Stimulated activated naive CD8-positive, alpha-beta T cell treated with anti-CD3 and anti-CD28 coated beads, Interleukin-15, amount 100 ng/mL, for 72 hours (primary cell): ENCODE results near the gene ZNF865.
A peak's percentile ranks its signal among the peaks of the same experiment; 100 is the strongest.
"Not testable (repeated sequence)": the region's sequence is repeated elsewhere in the genome, so short reads cannot be mapped to it uniquely, and the experiment has no call there.

Experiments
- ATAC-seq: fragments of 150-1000 bp; cut with Tn5 transposase; 2 replicates; pipeline ENCODE4 v1.10.0; 2021; ENCODE audit warnings: mild to moderate bottlenecking, moderate library complexity
- DNase-seq, 2 donors: peaks; one replicate each; pipeline ENCODE4 v3.0.0; 2021 to 2022
- H3K27ac Mint-ChIP-seq, 2 donors: one replicate each; pipeline ENCODE4 v1.8.0; 2022; ENCODE audit warnings: mild to moderate bottlenecking in 2 of 2, mixed read lengths in 2 of 2, moderate library complexity in 2 of 2
- H3K27me3 Mint-ChIP-seq: one replicate; pipeline ENCODE4 v1.8.0; 2022; ENCODE audit warnings: mixed read lengths
- H3K4me1 Mint-ChIP-seq: one replicate; pipeline ENCODE4 v1.8.0; 2022; ENCODE audit warnings: mild to moderate bottlenecking, mixed read lengths
- H3K4me3 Mint-ChIP-seq, 2 donors: one replicate each; pipeline ENCODE4 v1.8.0; 2022; ENCODE audit warnings: mild to moderate bottlenecking in 2 of 2, mixed read lengths in 2 of 2, moderate library complexity in 1 of 2
- H3K9me3 Mint-ChIP-seq, 2 donors: one replicate each; pipeline ENCODE4 v1.8.0; 2022; ENCODE audit warnings: mixed read lengths in 2 of 2

Gene ZNF865

DNA sequence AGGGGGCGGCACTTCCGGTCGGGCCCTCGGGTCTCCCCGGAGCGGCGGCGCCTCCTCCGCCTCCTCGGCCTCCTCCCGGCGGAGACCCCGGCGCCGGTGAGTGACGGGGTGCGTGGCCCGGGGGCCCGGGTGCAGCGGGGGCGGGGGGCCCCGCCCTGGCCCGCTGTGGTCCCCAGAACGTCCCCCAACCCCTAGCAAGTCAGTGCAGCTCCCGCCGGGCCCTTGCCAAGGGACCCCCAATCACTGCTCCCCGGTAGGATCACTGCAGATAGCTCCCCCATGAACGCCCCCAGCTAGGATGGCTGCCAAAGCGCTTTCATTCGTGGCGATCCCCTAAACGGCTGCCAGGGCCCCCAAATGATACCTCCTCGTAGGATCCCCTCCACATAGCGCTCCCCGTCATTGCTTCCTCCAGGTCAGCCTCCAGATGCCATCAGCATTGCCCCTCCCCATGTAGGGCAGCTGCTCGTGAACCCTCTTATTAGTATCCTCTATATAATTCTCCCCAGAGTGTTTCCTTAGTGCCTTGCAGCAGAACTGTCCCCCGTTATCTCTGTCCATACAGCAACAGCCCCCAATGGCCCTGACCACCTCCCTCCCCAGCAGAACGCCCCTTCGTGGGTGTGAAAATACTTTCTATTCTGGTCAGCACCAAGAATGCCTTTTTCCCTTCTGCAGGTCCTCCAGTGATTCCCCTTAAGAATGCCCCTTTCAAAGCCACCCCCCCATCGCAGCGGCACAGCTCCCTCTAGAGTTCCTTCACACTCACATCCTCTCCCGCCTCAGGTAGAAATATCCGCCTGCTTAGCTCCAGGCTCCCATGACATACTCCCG is at the start of gene ZNF865:
Gene ZNF865 (plus strand): TSS at position 11 of the 834 bp plus-strand sequence. CDS start 7,972 bp downstream, outside the sequence.
- peak; percentile 55 for ATAC-seq
- DNase-seq, result peak; percentile 62 to 78
- H3K4me1 Mint-ChIP-seq, result peaks cover 70% of the 10 kb centered on the region

DNA sequence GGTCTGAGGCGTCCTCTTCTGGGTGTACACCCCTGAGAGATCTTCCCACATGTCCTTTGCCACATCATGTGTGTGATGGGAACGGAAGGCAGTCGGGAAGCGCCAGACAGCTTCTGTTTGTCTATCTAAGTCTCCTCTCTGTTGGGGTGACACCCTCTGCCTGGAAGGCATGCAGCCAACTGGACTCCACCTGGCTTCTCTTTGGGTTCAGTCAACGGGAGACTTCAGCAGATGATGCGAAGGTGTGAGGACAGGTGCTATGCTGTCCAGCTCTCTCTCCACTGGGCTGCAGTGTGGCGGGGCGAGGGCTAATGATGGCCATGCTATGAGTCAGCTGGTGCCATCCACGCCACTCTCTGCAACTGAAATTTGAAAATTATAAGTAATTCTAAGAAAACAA is 45.8 kb upstream of the ZNF865 start:
- DNase-seq, result no peak
- Mint-ChIP-seq H3K9me3 (no peaks in the 10 kb centered on the region), H3K27ac (no peak overlapping the region)

More for the DNA sequence above, at the start of gene ZNF865:
- Mint-ChIP-seq H3K4me3 (peak within 1 kb of the TSS; percentile 95 to 98), H3K27me3 (no peaks in the 10 kb centered on the region), H3K9me3 (no peaks in the 10 kb centered on the region), H3K27ac (peak within 1 kb of the TSS; percentile 95 to 96)

DNA sequence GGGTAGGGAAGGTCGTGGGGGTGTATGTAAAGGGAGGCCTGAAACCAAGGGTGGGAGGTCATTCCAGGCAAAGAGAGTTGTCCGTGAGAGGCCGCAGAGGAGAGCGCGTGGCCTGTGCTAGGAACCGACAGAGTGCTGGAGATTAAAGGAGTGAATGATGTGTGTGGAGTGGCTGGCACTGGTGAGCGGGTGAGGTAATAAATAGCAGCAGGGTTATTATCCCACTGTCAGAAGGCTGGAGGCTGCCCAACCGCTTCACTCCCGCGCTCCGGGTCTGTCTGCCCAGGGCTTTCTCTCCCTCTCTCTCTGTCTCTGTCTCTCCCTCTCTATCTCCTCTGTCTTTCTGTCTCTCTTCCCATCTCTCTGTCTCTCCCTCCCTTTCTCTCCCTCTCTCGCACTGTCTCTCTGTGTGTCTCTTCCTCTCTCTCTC is 42.2 kb upstream of the ZNF865 start:
- Mint-ChIP-seq H3K4me1 (no peaks in the 10 kb centered on the region), H3K27ac (no peak overlapping the region), H3K4me3 (no peak overlapping the region), H3K9me3 (no peaks in the 10 kb centered on the region), H3K27me3 (peaks cover 13% of the 10 kb centered on the region)
- DNase-seq (no peak), ATAC-seq (no peak)

More for the DNA sequence above, 45.8 kb upstream of the ZNF865 start:
- ATAC-seq, result no peak
- H3K4me1 Mint-ChIP-seq, result no peaks in the 10 kb centered on the region
- H3K4me3 Mint-ChIP-seq, result no peak overlapping the region
- H3K27me3 Mint-ChIP-seq, result peaks cover 11% of the 10 kb centered on the region

DNA sequence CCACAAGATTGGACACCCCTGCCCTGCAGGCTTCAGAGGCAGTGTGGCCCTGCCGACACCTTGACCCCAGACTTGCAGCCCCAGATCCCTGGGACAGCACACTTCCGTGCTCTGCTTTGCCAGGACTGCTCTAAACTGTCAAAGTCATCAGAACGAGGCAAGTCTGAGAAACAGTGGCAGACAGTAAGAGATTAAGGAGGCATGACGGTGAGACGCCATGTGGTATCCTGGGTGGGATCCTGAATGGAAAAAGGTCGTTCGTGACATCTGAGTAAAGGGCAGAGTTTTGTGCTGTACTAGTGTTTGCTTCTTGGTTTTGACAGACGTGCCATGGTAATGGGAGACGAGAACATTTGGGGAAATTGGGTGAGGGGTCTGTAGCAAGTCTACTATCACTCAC is 38.6 kb upstream of the ZNF865 start:
- ATAC-seq (no peak), DNase-seq (no peak)
- Mint-ChIP-seq H3K4me1 (no peaks in the 10 kb centered on the region), H3K27me3 (peaks cover 5% of the 10 kb centered on the region), H3K4me3 (no peak overlapping the region), H3K27ac (no peak overlapping the region), H3K9me3 (no peaks in the 10 kb centered on the region)

DNA sequence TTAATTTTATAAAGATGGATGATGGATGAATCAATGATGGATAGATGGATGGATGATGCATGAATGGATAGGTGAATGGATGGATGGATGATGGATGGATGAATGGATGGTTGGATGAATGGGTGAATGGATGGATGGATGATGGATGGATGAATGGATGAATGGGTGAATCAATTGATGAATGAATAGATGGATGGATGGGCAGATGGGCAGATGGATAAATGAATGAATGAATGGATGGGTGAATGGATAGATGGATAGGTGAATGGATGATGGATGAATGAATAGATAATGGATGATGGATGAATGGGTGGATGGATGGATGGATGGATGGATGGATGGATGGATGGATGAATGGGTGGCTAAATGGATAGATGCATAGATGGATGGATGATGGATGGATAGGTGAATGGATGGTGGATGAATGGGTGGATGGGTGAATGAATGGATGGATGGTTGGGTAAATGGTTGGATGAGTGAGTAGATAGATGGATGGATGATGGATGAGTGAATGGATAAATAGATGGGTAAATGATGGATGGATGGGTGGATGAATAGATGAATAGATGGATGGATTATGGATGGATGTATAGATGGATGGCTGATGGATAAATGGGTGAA is 37.6 kb upstream of the ZNF865 start:
- Mint-ChIP-seq H3K9me3 (no peaks in the 10 kb centered on the region), H3K27ac (no peak overlapping the region), H3K4me3 (no peak overlapping the region), H3K27me3 (peaks cover 5% of the 10 kb centered on the region), H3K4me1 (no peaks in the 10 kb centered on the region)
- ATAC-seq (no peak), DNase-seq (no peak)

DNA sequence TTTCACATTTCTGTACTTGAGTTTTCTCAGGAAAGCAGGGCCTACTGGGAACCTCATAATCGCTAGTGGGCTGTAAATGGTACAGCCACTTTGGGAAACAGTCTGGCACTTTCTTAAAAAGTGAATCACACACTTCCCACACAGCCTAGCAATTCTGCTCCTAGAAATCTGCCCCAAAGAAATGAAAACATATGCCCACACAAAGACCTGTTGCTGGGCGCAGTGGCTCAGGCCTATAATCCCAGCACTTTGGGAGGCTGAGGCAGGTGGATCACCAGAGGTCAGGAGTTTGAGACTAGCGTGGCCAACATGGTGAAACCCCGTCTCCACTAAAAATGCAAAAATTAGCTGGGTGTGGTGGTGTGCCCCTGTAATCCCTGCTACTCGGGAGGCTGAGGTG is 36.0 kb upstream of the ZNF865 start:
- DNase-seq, H3K4me3 Mint-ChIP-seq, H3K9me3 Mint-ChIP-seq, H3K4me1 Mint-ChIP-seq, H3K27me3 Mint-ChIP-seq, ATAC-seq, H3K27ac Mint-ChIP-seq: not testable (repeated sequence)

DNA sequence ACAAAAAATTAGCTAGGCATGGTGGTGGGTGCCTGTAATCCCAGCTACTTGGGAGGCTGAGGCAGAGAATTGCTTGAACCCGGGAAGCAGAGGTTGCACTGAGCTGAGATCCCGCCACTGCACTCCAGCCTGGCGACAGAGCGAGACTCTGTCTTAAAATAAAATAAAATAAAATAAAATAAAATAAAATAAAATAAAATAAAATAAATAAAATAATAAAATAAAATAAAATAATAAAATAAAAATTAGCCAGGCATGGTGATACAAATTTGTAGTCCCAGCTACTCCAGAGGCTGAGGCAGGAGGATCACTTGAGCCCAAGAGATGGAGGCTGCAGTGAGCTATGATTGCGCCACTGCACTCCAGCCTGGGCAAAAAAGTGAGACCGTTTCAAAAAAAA is 31.5 kb upstream of the ZNF865 start:
- not testable (repeated sequence) for DNase-seq, H3K27ac Mint-ChIP-seq, H3K9me3 Mint-ChIP-seq, ATAC-seq, H3K27me3 Mint-ChIP-seq, H3K4me1 Mint-ChIP-seq, H3K4me3 Mint-ChIP-seq

DNA sequence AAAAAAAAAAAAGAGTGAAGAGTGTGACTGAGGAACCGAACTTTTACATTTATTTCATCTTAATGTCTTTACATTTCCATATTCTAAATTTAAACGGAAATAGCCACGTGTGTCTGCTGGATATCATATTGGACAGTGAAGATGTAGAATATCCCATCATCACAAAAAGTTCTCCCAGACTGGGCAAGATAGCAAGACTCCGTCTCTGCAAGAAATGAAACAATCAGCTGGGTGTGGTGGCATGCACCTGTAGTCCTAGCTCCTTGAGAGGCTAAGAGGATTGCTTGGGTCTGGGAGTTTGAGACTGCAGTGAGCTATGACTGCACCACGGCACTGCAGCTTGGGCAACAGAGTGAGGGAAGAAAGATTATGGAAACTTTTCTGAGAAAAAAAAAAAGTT is 28.7 kb upstream of the ZNF865 start:
- no peaks in the 10 kb centered on the region for H3K9me3 Mint-ChIP-seq
- DNase-seq (no peak), ATAC-seq (no peak)
- H3K4me1 Mint-ChIP-seq, result peaks cover 16% of the 10 kb centered on the region
- H3K27ac Mint-ChIP-seq, result no peak overlapping the region
- no peak overlapping the region for H3K4me3 Mint-ChIP-seq
- no peaks in the 10 kb centered on the region for H3K27me3 Mint-ChIP-seq

DNA sequence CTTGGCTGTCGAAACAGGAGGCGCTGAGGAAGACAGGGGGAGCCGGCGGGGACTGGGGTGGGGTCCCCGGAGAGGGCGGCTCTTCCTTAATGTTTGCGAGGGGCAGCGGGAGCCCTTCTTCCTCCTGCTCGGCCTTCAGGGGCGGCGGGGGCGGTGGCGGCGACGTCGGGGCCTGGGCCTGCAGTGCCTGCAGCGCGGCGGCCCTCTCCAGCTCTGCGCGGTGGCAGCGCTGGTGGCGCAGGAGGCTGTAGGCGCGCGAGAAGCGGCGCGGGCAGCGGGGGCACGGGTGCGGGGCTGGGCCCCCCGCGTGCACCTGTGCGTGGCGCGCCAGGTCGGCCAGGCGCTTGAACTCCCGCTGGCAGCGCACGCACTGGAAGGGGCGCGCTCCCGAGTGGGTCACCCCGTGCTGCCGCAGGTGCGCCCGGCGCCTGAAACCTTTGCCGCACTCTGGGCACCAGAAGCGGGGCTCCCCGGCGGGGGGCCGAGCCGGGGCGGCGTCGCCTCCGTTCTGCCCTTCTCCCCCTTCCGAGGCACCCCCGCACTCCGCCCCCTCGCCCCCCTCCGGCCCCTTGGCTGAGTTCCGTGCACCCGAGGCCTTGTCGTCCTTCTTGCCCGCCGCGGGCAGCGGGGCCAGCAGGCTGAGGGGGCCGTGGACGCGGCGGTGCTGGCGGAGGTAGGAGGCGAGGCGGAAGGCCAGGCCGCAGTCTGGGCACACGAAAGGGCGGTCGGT is 27.3 kb upstream of the ZNF865 start:
- H3K9me3 Mint-ChIP-seq, result no peaks in the 10 kb centered on the region
- DNase-seq, result no peak
- H3K4me3 Mint-ChIP-seq, result no peak overlapping the region
- no peaks in the 10 kb centered on the region for H3K27me3 Mint-ChIP-seq
- ATAC-seq, result peak; percentile 24
- no peak overlapping the region for H3K27ac Mint-ChIP-seq
- peaks cover 22% of the 10 kb centered on the region for H3K4me1 Mint-ChIP-seq

DNA sequence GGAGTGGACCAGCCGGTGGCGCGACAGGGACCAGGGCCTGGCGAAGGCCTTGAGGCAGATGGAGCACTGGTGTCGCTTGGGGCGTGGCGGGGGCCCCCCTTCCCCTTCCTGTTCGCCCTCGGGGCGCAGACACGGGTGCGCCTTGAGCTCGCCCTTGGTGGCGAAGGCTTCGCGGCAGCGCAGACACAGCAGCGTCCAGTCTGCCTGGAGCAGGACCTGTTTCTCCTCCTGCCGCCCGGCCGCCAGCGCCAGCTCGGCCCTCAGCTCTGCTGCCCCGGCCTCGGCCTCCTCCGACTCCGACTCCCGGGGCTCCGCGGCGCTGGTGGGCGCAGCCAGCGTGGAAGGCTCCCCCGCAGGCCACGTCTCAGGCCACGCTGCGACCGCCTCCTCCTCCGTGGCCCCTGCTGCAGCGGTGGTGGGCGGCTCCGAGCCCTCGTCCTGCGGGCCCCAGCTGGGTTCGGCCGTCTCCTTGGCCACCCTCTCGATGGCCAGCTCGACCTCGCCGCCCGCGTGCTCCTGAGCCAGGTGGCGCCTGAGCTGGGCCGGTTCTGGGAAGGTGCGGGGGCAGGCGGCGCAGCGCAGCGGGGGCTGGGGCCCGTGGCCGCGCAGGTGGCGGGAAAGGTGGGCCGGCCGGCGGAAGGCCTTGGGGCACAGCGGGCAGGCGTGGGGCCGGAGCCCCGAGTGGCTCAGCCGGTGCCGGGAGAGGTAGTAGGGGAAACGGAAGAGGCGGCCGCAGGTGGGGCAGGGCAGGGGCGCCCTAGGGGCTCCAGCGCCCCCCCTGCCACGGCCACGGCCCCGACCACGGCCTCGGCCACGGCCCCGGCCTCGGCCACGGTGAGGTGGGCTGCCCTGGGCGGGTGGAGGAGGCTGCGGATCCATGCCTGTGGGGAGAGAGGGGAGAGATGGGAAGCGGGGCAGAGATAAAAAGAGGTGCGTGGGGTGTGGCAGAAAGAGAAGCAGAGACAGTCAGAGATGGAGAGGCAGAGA is 26.4 kb upstream of the ZNF865 start:
- peak; percentile 21 for ATAC-seq
- Mint-ChIP-seq H3K4me3 (peak overlapping the region; percentile 80 to 93), H3K27me3 (no peaks in the 10 kb centered on the region), H3K4me1 (peaks cover 22% of the 10 kb centered on the region), H3K27ac (no peak overlapping the region), H3K9me3 (no peaks in the 10 kb centered on the region)
- DNase-seq, result no peak

DNA sequence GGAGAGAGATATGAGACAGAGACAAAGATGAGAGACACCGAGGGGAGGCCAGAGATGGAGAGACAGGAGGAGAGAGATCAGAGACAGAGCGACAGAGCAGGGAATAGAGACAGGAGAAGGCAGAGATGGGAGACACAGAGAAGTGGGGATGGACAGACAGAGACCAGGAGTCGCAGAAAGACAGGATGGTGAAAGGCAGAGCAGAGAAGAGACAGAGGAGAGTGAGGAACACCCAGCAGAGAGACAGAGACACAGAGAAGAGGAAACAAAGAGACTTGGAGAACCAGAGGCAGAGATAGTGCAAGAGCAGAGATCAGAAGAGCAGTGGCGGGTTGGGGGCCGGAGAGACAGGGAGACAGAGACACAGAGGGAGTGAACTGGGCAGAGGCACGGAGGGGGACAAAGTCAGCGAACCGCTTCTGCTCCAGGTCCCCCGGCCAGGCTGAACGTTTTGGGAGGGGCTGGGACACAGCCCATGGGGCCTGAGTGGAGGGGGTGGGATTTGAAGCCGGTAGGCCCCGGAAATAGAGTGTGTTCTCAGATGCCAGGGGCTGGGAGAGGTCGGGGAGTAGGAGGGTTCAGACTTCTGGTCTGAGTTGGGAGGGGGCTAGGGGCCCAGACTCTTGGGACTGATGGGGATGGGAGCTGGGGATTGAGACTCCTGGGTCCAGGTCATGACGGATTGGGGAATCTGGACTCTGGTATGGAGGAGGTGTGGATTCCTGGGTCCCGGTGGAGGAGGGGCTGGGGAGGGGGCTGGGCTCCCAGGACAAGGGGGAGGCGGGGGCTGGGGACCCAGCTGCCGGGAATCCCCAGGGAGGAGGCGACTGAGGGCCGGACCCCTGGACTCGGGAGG is 25.5 kb upstream of the ZNF865 start:
- peak; percentile 13 for ATAC-seq
- H3K27me3 Mint-ChIP-seq, result no peaks in the 10 kb centered on the region
- no peak for DNase-seq
- H3K9me3 Mint-ChIP-seq, result no peaks in the 10 kb centered on the region
- peaks cover 28% of the 10 kb centered on the region for H3K4me1 Mint-ChIP-seq
- H3K27ac Mint-ChIP-seq, result peak overlapping the region; percentile 21 to 93
- peak overlapping the region; percentile 80 to 93 for H3K4me3 Mint-ChIP-seq

DNA sequence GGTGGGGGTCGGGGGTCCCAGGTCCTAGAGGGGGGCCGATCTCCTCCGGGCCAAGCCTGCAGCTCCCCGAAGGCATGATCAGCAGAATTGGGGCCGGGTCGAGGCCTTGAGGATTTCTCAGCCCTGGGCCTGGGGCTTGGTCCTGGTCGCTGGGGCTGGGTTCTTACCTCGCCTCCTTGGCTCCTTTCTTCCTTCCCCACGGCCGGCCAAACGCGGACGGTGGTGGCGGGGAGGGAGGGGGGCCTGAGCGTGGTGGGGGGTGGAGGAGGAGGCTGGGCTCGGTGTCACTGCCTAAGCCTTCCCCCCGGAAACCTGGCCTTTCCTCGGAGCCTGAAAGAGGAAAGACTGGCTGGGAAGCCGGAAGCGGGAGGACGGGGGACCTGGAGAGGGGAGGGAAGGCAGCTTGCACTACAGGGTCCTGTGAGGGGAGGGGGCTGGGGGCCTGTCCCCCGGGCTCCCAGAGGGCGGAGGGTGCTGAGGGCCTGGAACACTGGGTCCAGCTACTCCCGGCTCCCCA is 24.8 kb upstream of the ZNF865 start, which contains the start of gene ZNF579:
Gene ZNF579 (minus strand): TSS at position 221 of the 517 bp plus-strand sequence. CDS start 1,209 bp downstream, outside the sequence.
- no peaks in the 10 kb centered on the region for H3K27me3 Mint-ChIP-seq
- peak within 1 kb of the TSS; percentile 80 to 93 for H3K4me3 Mint-ChIP-seq
- peak; percentile 73 to 83 for DNase-seq
- ATAC-seq, result peak; percentile 74
- H3K4me1 Mint-ChIP-seq, result peaks cover 35% of the 10 kb centered on the region
- H3K27ac Mint-ChIP-seq, result peak within 1 kb of the TSS; percentile 77 to 93
- no peaks in the 10 kb centered on the region for H3K9me3 Mint-ChIP-seq

DNA sequence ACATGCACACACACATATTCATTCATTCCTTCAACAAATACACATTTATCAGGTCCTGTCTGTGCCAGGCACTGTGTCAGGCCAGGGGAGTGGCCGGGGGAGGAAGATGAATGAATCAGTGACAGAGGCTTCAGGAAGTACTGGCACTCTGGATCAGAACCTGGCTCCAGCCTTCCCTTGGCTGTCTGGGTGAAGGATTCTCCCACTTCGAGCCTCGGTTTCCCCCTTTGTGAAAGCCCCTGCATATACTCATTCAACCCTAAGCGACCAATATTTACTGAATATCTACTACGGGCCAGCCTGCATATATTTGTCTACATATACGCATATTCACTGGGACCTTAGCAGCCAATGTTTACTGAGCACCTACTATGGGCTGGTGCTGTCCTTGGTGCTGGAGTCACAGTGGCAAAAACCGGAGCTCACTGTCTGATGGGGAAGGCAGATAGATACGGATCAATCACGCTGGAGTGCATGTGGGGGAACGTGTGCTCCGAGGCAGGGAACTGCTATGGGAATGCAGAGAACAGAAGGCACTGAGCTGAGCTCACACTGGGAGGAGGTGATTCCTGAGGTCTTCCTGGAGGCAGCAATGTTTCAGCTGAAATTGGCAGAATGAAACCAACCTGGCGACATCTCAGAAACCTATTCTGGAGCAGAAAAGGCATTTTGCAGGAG is 24.2 kb upstream of the ZNF865 start:
- H3K4me3 Mint-ChIP-seq, result peak overlapping the region; percentile 80 to 93
- no peak for DNase-seq
- no peaks in the 10 kb centered on the region for H3K27me3 Mint-ChIP-seq
- H3K9me3 Mint-ChIP-seq, result no peaks in the 10 kb centered on the region
- peaks cover 41% of the 10 kb centered on the region for H3K4me1 Mint-ChIP-seq
- ATAC-seq, result peak; percentile 49
- H3K27ac Mint-ChIP-seq, result peak overlapping the region; percentile 62 to 77
